HG02943 (cell line): Measurements from ENCODE around the gene CHPF2.

Experiments used
- ATAC-seq: cut with Tn5 transposase; IDR thresholded peaks from one replicate; pipeline ENCODE4 v1.9.1; 2021; ENCODE audit warnings: mild to moderate bottlenecking, low read depth, moderate library complexity; ENCODE audit not compliant: unreplicated experiment

Gene CHPF2

DNA sequence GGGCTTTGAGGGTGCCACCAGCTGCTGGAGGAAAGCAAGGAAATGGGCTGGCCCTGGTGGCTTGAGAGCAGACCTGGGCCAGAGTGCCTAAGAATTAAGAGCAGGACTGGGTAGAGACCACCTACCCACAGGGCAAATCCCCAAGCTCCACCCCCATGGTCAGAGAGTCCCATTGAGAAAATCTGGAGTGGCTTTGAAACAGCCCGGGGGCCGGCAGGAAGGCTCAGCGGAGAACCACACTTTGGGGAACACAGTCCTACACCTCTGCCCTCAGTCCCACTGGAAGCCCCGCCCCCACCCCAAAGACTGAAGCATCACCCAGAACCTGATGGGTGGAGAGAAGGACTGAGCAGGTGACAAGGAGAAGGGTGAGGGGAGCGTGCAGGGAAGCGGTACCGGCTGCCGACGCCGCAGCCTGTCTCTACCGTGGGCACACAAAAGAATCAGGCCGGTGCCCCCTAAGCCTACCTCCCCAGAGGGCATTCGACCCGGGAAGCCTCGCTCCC is 12.6 kb downstream of the CHPF2 start:
- ATAC-seq, result no peak

GRCh38 chr7:151245360-151246101 is 13.2 kb downstream of the CHPF2 start:
- ATAC-seq, result no peak

DNA sequence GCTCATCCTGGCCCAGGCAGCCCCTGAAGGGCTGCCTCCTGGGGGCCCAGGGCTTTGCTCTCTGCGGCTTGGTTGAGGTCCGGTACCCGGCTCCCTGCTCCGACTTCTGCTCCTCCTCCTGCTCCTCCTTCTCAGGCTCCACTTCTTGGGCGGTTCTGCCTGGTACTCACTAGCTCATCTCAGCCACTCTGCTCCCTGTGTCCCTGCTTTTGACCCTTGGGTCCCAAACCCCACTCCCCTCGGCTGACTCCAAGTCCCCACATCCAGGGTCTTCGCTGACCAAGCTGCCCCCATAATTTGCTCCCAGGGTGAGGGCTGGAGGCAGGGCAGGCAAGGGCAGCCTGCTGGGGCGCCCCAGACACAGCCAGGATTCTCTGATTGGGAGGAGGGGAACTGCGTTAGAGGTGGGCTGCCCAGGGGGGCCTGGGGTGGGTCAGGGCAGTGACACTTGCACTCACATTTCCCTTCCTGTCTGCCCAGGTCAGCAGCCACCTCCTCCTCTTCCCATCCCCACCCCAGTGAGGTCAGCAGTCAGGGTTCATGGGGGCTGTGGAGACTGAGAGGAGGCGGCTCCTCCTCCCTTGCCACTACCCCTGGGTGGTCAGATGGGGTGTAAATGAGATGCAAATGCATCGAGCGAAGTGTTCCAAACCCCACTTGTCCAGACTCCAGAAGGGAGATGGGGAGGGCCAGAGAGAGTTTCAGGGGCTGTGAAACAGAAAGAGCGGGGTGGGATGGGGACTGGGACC is 14.0 kb downstream of the CHPF2 start:
- no peak for ATAC-seq

GRCh38 chr7:151246851-151247580 is 14.7 kb downstream of the CHPF2 start:
- no peak for ATAC-seq

- no peak for ATAC-seq
These were observed 15.5 kb downstream of the CHPF2 start for GRCh38 chr7:151247611-151248345.

GRCh38 chr7:151248346-151249033 is 16.2 kb downstream of the CHPF2 start, which contains the start of gene SMARCD3:
Gene SMARCD3 (minus strand): TSS chr7:151248694. CDS start chr7:151248562, 132 bp downstream.
- no peak for ATAC-seq

DNA sequence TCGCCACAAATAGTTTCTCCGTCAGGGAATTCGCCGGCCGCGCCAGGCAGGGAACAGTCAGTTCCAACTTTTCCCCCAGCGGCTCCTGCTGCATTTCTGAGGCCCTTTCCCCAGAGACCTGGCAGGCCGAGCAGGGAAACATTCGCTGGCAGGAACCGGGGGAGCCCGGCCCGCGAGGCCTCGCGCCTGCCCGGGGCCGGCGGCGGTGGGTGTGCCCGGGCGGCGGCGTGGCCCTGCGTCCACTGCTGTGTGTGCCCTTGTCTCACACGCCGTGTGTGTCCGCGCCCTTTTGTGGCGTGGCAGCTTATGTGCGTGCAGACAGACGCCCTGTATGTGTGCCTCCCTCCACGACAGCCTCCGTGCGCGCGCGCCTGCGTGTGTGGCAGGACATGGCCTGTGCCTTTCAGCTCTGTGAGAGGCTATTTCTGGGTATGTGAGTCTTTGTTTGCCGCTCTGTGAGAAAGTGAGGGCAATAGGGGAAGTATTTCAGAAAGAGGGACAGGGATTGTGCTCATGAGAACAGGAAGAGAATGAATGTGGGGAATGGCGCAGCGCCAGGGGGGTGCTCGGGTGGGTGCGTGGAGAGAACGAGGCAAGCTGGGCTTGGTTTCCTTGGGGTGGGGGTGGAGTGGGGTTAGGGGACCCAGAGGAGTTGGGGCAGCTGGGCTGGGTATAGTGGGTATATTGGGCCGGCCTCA is 16.9 kb downstream of the CHPF2 start:
- ATAC-seq, result no peak

DNA sequence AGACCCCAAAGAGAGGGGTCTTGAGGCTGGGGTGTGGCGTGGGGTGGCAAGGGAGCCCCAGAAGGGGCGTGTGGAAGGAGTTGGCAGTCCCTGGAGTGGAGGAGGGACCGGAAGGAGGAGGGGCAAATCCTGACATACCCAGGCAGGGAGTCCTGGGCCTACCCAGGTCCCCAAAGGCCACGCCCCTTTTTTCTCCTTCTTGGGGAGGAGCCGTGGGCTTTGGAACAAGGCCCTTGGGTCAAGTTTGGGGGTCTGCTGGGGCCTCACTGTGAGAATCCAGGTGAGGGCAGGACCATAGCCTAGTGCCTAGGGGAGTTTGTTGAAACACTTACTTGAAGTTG is 17.4 kb downstream of the CHPF2 start:
- ATAC-seq, result no peak

DNA sequence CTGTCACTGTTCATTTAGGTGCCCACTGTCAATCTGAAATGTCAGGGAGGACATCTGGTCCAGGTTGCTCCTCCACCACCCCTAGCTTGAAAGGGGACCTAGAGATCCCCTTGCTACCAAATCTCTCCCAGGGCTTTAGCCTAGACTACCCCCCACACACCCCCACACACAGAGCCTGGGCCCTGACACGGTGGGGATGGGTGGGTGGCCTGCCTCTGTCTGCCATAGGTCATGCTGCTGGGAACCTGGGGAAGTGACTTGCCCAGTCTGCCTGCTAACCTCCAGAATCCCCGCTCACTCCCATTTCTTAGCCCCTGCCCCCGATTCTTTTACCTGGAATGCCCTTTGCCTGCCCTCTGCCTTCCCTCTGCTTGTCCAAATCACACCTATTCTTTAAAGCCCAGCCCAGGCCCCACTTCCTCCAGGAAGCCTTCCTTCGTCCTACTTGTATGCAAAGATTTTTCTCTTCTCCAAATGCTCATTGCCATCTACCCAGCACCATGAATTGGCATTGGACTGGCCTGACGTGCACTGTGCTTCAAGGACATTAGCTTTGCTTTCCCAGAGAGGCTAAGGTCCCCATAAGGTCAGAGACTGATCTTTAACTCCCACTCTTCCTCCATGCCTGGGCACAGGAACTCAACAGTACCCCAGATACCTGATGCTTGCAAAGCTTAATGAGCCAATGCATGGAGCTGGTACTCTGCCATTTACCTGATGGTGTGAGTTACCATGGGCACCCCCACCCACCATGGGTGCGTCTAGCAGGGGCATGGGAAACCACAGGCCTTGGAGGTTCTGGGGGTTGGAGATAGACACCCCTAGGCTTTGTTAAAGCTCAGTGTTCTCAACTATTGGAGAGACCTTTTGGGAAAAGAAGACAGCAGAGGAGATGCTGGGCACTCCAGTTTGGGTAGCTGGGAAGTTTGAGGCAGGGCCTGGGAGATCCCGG is 18.2 kb downstream of the CHPF2 start:
- ATAC-seq, result no peak

GRCh38 chr7:151251328-151251688 is 19.0 kb downstream of the CHPF2 start:
- ATAC-seq, result no peak

GRCh38 chr7:151251689-151252560 is 19.6 kb downstream of the CHPF2 start:
- no peak for ATAC-seq

DNA sequence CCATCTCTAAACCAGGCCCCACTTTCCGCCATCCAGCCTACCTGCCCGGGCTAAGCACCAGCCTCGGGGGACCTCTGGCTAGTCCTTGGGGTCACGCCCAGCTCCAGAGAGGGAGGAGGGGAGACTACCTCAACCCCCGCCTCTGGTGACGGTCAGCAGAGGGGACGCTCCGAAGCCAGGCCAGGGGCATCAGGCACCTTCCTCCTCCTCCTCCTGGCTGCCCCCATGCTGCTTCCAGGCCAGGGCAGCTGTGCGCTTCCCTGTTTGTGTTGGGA is 20.2 kb downstream of the CHPF2 start:
- no peak for ATAC-seq

GRCh38 chr7:151252961-151253711 is 20.9 kb downstream of the CHPF2 start:
- ATAC-seq, result no peak

DNA sequence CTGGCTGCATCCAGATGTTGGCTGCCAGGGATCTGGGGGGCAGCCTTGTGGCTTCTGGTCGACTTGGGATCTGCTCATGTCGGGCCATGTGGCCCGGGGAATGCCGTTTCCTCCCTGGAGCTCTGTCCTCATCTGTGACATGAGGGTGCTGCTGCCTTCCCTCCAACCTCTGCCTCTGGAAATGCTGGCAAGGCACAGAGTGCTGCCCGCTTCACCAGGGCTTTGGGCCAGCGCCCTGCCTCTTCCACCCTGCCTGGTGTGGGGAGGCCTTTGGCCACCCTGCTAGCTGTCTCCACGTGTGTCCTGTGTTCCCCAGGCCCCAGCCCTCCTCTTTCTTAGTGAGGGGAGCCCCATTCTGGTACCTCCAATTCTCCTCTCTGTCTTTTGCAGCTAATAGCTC is 22.0 kb downstream of the CHPF2 start:
- no peak for ATAC-seq

GRCh38 chr7:151254851-151255250 is 22.6 kb downstream of the CHPF2 start:
- no peak for ATAC-seq

- ATAC-seq, result no peak
These were observed 23.1 kb downstream of the CHPF2 start for GRCh38 chr7:151255390-151255789.
